GM21825 (cell line): Measurements from ENCODE around the gene TNRC18.
"Not testable (repeated sequence)": the region's sequence is repeated elsewhere in the genome, so short reads cannot be mapped to it uniquely, and the experiment has no call there.

Experiments used
- ATAC-seq: cut with Tn5 transposase; IDR thresholded peaks from one replicate; pipeline ENCODE4 v1.9.1; 2021; ENCODE audit warnings: mild to moderate bottlenecking, moderate library complexity; ENCODE audit not compliant: unreplicated experiment

The TNRC18 gene

DNA sequence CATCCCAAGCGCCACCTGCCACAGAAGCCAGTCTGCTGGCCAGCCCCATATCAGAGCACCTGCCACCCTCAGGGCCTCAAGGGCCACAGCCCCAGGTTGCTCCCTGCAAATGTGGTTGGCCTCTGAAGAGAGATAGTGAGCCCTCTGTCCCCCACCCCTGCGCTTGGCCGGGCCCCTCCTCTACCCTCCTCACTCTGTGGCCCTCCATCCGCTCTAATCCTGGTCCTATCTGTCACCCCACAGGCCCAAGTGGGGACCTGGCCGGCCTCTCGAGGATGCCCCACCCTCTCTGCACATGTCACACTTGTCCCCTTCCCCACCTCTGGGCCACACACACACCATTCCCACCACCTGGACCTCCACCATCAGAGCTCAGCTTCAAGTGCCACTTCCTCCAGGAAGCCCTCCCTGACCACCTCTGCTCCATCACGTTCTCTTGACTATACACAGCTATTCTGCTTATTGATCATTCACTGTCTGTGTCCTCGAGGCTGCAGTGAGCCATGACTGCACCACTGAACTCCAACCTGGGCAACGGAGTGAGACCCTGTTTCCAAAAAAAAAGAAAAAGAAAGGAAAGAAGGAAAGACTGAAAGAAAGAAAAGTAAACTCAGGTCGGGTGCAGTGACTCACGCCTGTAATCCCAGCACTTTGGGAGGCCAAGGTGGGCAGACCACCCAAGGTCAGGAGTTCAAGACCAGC lies 42.4 kb downstream of the TNRC18 start:
- ATAC-seq, result no peak

GRCh38 chr7:5380350-5381070 lies 43.1 kb downstream of the TNRC18 start:
- no peak for ATAC-seq

DNA sequence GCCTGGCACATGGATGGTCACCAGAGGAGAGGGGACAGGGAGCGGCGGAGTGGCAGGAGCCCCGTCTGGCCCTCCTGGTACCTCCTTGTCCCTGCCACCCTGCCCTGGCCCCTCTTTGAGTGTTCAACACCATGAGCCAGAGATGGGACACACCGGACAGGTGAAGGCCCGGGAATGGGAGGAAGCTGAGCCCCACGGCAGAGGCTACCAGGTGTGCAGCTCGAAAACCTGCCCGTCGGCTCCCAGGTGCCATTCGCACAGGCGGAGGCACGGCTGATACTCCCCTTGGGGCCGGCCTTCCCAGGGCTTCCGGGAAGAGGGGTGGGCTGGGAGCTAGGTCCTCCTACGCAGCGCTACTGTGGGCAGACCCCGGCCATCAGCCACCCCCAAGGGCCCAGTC lies 44.1 kb downstream of the TNRC18 start:
- ATAC-seq, result no peak

GRCh38 chr7:5377816-5378215 lies 45.8 kb downstream of the TNRC18 start:
- no peak for ATAC-seq

GRCh38 chr7:5377279-5377678 lies 46.4 kb downstream of the TNRC18 start:
- no peak for ATAC-seq

DNA sequence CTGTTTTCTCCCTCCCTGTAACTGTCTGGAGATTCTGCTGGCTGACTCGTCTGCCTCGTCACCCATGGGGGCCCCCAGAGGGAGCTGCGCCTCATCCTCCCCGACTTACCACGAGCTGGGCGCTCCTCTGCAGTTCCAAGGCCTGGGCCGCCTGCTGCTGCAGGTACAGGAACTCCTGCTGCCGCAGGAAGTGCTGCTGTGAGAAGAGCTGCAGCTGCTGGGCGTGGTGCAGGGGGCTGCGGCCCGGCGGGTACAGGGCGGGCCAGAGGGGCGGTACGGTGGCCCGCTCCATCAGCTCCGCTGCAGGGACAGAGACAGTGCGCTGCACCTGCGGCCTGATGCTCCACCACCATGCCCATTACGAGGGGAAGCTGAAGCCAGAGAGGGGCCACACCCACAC lies 47.7 kb downstream of the TNRC18 start:
- ATAC-seq, result no peak

DNA sequence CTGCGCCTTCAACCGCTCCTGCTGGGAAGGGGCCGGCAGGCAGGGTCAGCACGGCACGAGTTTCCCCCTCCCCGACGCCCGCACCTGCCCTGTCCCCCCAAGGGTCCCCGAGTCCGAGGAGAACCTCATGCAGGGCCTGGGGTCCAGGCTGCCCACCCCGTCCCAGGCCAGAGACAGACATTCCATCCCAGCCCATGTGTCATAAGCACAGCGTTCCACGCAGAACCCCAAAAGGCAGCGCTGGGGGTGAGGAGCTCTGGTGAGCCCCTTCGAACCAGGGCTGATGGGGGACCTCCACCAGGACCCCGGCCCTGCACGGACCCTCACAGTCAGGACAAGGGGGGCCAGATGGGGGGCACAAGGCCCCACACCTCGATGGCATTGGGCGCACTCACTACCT lies 49.2 kb downstream of the TNRC18 start:
- no peak for ATAC-seq

DNA sequence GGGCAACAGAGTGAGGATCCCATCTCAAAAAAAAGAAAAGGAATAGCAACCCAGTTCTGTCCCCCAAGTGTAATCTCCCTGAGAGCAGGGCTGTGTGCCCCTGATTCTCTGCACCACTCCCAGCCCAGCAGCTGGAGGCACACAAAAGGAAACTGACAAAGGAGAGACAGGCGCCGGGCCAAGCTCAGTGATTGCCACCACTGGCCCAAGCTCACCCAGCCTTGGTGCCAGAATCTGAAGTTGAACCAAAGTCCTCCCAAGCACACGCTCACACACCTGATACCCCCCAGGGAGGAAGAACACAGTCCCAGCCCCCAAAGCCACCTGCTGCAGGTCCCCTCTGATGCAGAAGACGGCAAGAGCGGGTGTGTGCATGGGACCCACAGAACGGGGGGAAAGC lies 50.3 kb downstream of the TNRC18 start:
- ATAC-seq, result no peak

- no peak for ATAC-seq
Observed at GRCh38 chr7:5370454-5371353, 52.9 kb downstream of the TNRC18 start.

- ATAC-seq, result no peak
Observed at GRCh38 chr7:5367661-5368060, 56.0 kb downstream of the TNRC18 start.

- ATAC-seq, result peak; percentile 62
Observed at GRCh38 chr7:5365976-5366625, 57.5 kb downstream of the TNRC18 start.

DNA sequence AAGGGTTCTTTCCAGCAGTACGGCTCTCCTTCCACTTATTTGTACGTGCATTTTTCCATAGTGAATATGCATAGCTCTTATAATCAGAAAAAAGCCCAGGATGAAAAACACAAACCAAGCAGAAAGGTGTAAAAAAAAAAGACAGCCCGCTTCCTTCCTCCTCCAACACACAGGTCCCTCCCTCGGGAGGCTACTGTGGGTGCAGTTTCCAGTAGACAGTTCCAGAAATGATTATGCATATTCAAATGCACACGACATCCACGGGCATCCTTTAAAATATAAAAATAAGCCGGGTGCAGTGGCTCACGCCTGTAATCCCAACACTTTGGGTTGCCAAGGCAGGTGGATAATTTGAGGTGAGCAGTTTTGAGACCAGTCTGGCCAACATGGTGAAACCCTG lies 59.9 kb downstream of the TNRC18 start:
- no peak for ATAC-seq

GRCh38 chr7:5362466-5362865 lies 61.2 kb downstream of the TNRC18 start:
- ATAC-seq, result no peak

DNA sequence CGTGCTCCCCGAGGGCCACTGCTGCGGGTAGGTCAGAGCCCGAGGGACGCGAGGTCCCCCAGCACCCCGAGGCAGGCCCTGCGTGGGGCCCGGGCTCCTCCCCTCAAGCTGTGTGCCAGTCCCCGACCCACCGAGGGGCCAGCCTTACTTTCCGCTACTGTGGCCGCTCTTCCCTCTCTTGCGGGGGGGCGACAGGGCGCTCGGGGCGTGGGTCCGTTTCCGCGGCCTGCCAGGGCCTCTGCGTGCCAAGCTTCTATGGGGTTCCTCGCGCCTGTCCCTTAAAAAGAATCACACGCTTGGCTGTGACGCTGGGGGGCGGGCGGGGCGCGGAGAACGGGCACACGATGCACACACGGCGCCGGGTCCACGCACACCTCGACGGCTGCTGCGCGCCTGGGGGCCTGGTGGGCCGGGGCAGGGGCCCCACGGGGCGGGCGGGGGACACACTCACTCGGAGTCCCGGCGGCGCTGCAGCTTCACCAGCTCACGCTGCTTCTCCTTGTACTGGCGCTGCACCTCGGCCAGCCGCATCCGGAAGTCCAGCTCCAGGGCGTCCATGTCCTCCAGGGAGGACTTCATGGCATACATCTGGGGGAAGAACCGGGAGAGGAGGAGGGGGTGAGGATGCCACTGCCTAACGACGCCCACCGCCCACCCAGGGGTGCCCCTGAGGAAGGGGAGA lies 62.0 kb downstream of the TNRC18 start:
- ATAC-seq, result no peak

GRCh38 chr7:5360971-5361370 lies 62.7 kb downstream of the TNRC18 start:
- no peak for ATAC-seq

GRCh38 chr7:5360451-5360850 lies 63.2 kb downstream of the TNRC18 start:
- ATAC-seq, result no peak

DNA sequence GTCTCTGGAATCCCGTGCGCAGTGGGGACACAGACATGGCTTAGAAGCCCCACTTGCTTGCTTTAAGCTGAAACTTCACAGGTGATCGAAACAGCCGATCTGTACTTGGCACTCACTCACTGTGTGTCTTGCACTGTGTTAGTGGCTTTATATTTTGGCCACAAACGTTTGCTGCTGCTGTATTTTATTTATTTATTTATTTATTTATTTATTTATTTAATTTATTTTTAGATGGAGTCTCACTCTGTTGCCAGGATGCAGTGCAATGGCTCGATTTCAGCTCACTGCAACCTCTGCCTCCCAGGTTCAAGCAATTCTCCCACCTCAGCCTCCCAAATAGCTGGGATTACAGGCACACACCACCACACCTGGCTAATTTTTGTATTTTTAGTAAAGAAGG lies 63.6 kb downstream of the TNRC18 start:
- ATAC-seq, result not testable (repeated sequence)

- ATAC-seq, result no peak
Observed at GRCh38 chr7:5359344-5359743, 64.3 kb downstream of the TNRC18 start.

DNA sequence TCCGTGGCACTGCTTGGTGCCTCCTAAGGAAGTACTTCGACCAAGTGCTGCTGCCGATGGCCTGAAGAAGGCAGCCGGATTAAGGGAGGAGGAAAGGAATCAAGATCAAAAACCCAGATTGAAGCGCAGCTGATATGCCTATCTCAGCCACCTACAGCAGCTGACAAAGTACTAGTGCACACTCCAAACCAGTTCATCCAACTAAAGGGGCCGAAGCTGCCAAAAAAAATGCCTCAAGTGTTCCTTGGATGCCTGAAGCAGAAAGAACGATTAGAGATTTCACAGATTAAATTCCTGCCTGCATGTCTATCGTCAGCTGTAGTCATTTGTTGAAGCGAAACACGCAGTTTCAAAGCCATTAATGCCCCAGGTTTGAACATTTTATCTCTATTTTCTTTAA lies 65.7 kb downstream of the TNRC18 start:
- no peak for ATAC-seq

- no peak for ATAC-seq
Observed at GRCh38 chr7:5356751-5357119, 66.9 kb downstream of the TNRC18 start.
